ENCODE results near the gene COL8A1. TPM values are rescaled to one million over a fixed set of nuclear protein-coding genes. Genes with fewer than 3 reads are reported as not detected.

COL8A1 gene
- total RNA-seq, 1 experiment from 2014 or later, result 0.13 TPM

DNA sequence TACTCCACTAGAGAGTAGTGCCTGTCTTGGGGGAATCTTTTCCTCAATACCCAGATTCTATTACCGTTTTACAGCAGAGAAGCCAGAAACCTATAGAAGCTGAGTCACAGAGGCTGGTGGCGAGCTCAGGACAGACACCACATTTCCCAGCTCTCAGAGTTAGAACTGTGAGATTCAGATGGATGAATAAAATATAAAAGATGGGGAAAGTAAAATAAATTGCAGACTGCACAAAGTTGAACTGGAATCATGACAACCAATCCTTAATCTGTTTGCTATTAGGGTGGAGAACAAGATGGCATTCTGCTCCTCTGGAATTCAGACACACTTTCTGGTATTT is 138.8 kb downstream of the COL8A1 start:
- Histone ChIP-seq H3K27me3 (ENCODE audit: control insufficient read depth, insufficient read depth, low read length) (peaks cover 22% of the 10 kb centered on the region), H3K27ac (ENCODE audit: low read length) (no peak overlapping the region), H3K36me3 (ENCODE audit: control insufficient read depth, insufficient read depth, low read length) (no peaks in the 10 kb centered on the region), H3K4me3 (ENCODE audit: low read depth in 2 of 2, low read length in 2 of 2) (no peak overlapping the region), H3K9me3 (ENCODE audit: control insufficient read depth, insufficient read depth, low read depth, low read length) (no peaks in the 10 kb centered on the region), H3K4me1 (ENCODE audit: control insufficient read depth, insufficient read depth, low read length) (no peaks in the 10 kb centered on the region)
- ATAC-seq, result no peak
- no peak for DNase-seq (ENCODE audit: low read depth, low spot score)
- CTCF ChIA-PET, result no interaction called here
- intact Hi-C loops (cut with micrococcal nuclease; ENCODE audit: unreplicated experiment) (no loop called here), in situ Hi-C loops (cut with HindIII; ENCODE audit: low pct_unique_long_range_greater_than_20kb, low sequenced_read_pairs) (no loop called here)
- BruUV-seq (replicated peaks), result no TSS peak
- TF ChIP-seq SIN3A (IDR thresholded peaks at IDR 0.05; ENCODE audit: borderline replicate concordance, insufficient read depth, low read depth, low read length), result no peak
- TF ChIP-seq, protein P1, sequence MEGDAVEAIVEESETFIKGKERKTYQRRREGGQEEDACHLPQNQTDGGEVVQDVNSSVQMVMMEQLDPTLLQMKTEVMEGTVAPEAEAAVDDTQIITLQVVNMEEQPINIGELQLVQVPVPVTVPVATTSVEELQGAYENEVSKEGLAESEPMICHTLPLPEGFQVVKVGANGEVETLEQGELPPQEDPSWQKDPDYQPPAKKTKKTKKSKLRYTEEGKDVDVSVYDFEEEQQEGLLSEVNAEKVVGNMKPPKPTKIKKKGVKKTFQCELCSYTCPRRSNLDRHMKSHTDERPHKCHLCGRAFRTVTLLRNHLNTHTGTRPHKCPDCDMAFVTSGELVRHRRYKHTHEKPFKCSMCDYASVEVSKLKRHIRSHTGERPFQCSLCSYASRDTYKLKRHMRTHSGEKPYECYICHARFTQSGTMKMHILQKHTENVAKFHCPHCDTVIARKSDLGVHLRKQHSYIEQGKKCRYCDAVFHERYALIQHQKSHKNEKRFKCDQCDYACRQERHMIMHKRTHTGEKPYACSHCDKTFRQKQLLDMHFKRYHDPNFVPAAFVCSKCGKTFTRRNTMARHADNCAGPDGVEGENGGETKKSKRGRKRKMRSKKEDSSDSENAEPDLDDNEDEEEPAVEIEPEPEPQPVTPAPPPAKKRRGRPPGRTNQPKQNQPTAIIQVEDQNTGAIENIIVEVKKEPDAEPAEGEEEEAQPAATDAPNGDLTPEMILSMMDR (IDR thresholded peaks at IDR 0.05), result no peak
- no peak for TF ChIP-seq TCF7L2 (IDR thresholded peaks at IDR 0.05; ENCODE audit: low read depth, low read length)
- TF ChIP-seq, protein P2, sequence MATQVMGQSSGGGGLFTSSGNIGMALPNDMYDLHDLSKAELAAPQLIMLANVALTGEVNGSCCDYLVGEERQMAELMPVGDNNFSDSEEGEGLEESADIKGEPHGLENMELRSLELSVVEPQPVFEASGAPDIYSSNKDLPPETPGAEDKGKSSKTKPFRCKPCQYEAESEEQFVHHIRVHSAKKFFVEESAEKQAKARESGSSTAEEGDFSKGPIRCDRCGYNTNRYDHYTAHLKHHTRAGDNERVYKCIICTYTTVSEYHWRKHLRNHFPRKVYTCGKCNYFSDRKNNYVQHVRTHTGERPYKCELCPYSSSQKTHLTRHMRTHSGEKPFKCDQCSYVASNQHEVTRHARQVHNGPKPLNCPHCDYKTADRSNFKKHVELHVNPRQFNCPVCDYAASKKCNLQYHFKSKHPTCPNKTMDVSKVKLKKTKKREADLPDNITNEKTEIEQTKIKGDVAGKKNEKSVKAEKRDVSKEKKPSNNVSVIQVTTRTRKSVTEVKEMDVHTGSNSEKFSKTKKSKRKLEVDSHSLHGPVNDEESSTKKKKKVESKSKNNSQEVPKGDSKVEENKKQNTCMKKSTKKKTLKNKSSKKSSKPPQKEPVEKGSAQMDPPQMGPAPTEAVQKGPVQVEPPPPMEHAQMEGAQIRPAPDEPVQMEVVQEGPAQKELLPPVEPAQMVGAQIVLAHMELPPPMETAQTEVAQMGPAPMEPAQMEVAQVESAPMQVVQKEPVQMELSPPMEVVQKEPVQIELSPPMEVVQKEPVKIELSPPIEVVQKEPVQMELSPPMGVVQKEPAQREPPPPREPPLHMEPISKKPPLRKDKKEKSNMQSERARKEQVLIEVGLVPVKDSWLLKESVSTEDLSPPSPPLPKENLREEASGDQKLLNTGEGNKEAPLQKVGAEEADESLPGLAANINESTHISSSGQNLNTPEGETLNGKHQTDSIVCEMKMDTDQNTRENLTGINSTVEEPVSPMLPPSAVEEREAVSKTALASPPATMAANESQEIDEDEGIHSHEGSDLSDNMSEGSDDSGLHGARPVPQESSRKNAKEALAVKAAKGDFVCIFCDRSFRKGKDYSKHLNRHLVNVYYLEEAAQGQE (IDR thresholded peaks at IDR 0.05; ENCODE audit: insufficient read depth in 1 of 2, low read depth in 2 of 2, low read length in 1 of 2), result no peak
- TF ChIP-seq POLR2AphosphoS5 (IDR thresholded peaks at IDR 0.05; ENCODE audit: low read depth, low read length), result no peak
- POLR2A ChIA-PET, result no interaction called here

DNA sequence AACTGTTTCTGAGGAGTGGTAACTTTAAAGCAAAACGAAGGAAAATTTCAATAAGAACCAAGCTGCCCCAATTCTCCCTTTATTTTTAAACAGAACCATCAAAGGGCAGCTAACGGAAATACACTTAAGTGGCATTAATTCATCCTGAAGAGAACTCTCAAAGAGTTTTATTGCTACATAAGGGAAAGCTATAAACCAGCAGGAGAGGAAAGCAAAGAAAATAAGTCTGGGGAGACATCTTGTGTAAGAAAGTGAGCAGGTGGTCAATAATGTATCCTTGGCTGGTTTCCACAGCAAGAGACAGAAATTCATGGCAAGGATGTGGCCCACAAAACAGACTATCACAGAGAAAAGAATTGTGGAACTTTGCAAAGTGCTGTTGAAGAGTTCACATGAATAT is 139.3 kb downstream of the COL8A1 start:
- POLR2A ChIA-PET, result interaction anchor here (0.7 kb wide), 1 partner anchor 232 kb away, joined by 4 read pairs; no protein-coding TSS in a partner anchor
- Histone ChIP-seq H3K27ac (ENCODE audit: low read length) (no peak overlapping the region), H3K4me1 (ENCODE audit: control insufficient read depth, insufficient read depth, low read length) (no peaks in the 10 kb centered on the region), H3K4me3 (ENCODE audit: low read depth in 2 of 2, low read length in 2 of 2) (no peak overlapping the region), H3K27me3 (ENCODE audit: control insufficient read depth, insufficient read depth, low read length) (peaks cover 22% of the 10 kb centered on the region), H3K36me3 (ENCODE audit: control insufficient read depth, insufficient read depth, low read length) (no peaks in the 10 kb centered on the region), H3K9me3 (ENCODE audit: control insufficient read depth, insufficient read depth, low read depth, low read length) (no peaks in the 10 kb centered on the region)
- no peak for ATAC-seq
- CTCF ChIA-PET, result no interaction called here
- in situ Hi-C loops (cut with HindIII; ENCODE audit: low pct_unique_long_range_greater_than_20kb, low sequenced_read_pairs) (no loop called here), intact Hi-C loops (cut with micrococcal nuclease; ENCODE audit: unreplicated experiment) (no loop called here)
- no peak for TF ChIP-seq POLR2AphosphoS5 (IDR thresholded peaks at IDR 0.05; ENCODE audit: low read depth, low read length)
- TF ChIP-seq, protein P1 (IDR thresholded peaks at IDR 0.05), result no peak
- TF ChIP-seq, protein P2 (IDR thresholded peaks at IDR 0.05; ENCODE audit: insufficient read depth in 1 of 2, low read depth in 2 of 2, low read length in 1 of 2), result no peak
- no peak for TF ChIP-seq TCF7L2 (IDR thresholded peaks at IDR 0.05; ENCODE audit: low read depth, low read length)
- no peak for TF ChIP-seq SIN3A (IDR thresholded peaks at IDR 0.05; ENCODE audit: borderline replicate concordance, insufficient read depth, low read depth, low read length)
- no TSS peak for BruUV-seq (replicated peaks)
- no peak for DNase-seq (ENCODE audit: low read depth, low spot score)

Measured in Panc1 (cell line).